ENCODE measurements around the gene OSBPL8. TPM values are rescaled to one million over a fixed set of nuclear protein-coding genes. Genes with fewer than 3 reads are reported as not detected.

The OSBPL8 gene
- total RNA-seq, 2 donors from 2014 or later = 65.5 to 78.9 TPM

DNA sequence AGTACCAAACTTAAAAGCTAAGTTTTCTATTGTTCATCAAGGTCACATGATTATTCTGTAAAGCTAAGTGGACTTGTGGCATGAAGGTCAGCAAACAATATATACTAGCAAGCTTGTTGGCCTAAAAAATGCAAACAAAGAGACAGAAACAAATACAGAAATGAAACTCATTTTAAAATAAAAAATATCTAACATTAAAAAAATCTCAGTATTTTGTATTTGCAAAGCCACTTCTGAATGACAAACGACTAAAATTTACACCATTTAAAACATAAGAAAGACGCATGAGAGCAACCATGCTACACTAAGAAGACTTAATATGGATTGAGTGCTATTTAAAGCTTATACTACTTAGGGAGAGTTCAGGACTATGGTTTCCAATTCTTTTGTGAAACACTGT lies 138.5 kb downstream of the OSBPL8 start:
- H3K27ac ChIP-seq = no peak overlapping the region
- H3K27me3 ChIP-seq (replicated peaks; ENCODE audit: insufficient read depth) = no peaks in the 10 kb centered on the region
- peaks cover 8% of the 10 kb centered on the region for H3K9me3 ChIP-seq
- ATAC-seq (ENCODE audit: insufficient number of reproducible peaks, low FRiP score, low read depth) = no peak
- no peaks in the 10 kb centered on the region for H3K36me3 ChIP-seq
- TF ChIP-seq, protein P1, sequence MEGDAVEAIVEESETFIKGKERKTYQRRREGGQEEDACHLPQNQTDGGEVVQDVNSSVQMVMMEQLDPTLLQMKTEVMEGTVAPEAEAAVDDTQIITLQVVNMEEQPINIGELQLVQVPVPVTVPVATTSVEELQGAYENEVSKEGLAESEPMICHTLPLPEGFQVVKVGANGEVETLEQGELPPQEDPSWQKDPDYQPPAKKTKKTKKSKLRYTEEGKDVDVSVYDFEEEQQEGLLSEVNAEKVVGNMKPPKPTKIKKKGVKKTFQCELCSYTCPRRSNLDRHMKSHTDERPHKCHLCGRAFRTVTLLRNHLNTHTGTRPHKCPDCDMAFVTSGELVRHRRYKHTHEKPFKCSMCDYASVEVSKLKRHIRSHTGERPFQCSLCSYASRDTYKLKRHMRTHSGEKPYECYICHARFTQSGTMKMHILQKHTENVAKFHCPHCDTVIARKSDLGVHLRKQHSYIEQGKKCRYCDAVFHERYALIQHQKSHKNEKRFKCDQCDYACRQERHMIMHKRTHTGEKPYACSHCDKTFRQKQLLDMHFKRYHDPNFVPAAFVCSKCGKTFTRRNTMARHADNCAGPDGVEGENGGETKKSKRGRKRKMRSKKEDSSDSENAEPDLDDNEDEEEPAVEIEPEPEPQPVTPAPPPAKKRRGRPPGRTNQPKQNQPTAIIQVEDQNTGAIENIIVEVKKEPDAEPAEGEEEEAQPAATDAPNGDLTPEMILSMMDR (IDR thresholded peaks at IDR 0.05) = no peak
- no peak for DNase-seq (ENCODE audit: low spot score)
- no peaks in the 10 kb centered on the region for H3K4me1 ChIP-seq (ENCODE audit: control insufficient read depth in 1 of 2, low read depth in 2 of 2)
- no peak overlapping the region for H3K4me3 ChIP-seq

DNA sequence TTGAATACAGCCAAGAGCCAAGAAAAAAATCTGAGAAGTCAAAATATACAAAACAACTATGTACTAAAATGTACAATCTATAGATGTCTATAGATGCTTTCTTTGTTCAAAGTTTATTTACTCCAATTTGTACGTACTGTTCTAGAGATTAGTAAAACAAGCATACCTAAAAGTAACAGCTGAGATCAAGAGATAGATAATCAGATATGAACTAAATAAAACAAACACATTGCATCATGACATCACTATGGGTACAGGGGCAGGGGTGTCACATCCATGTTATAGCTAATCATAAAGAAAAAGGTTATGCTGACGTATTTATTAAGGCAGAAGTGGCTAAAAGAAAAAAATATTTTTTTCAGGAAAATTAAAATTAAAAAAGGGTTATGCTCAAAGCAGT lies 139.3 kb downstream of the OSBPL8 start:
- H3K36me3 ChIP-seq = no peaks in the 10 kb centered on the region
- no peak overlapping the region for H3K27ac ChIP-seq
- TF ChIP-seq, protein P1 (IDR thresholded peaks at IDR 0.05) = no peak
- no peak for ATAC-seq (ENCODE audit: insufficient number of reproducible peaks, low FRiP score, low read depth)
- H3K9me3 ChIP-seq = peaks cover 6% of the 10 kb centered on the region
- H3K4me3 ChIP-seq = no peak overlapping the region
- H3K4me1 ChIP-seq (ENCODE audit: control insufficient read depth in 1 of 2, low read depth in 2 of 2) = no peaks in the 10 kb centered on the region
- no peak for DNase-seq (ENCODE audit: low spot score)
- H3K27me3 ChIP-seq (replicated peaks; ENCODE audit: insufficient read depth) = no peaks in the 10 kb centered on the region

DNA sequence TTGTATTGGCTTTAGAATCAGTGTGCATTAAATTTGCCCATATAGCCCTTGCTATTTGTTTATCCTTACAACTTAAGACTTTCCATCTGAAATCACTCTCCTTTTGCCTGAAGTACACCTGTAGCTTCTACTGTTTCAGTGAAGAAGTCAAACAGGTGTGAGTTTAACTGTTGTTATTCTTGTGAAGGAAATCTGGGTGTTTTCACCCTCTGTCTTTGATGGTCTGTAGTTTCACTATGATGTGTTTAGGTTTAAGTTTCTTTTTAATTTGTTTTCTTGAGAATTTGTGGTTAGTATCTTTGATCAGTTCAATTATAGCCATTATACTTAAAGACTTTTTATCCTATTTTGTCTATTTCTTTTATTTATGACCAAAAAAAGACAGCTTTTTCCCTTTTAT lies 142.5 kb downstream of the OSBPL8 start:
- no peak for ATAC-seq (ENCODE audit: insufficient number of reproducible peaks, low FRiP score, low read depth)
- Histone ChIP-seq H3K4me1 (ENCODE audit: control insufficient read depth in 1 of 2, low read depth in 2 of 2) (no peaks in the 10 kb centered on the region), H3K27ac (no peak overlapping the region), H3K27me3 (replicated peaks; ENCODE audit: insufficient read depth) (no peaks in the 10 kb centered on the region), H3K36me3 (no peaks in the 10 kb centered on the region), H3K9me3 (no peaks in the 10 kb centered on the region), H3K4me3 (no peak overlapping the region)
- DNase-seq (ENCODE audit: low spot score) = no peak
- TF ChIP-seq, protein P1 (IDR thresholded peaks at IDR 0.05) = no peak

DNA sequence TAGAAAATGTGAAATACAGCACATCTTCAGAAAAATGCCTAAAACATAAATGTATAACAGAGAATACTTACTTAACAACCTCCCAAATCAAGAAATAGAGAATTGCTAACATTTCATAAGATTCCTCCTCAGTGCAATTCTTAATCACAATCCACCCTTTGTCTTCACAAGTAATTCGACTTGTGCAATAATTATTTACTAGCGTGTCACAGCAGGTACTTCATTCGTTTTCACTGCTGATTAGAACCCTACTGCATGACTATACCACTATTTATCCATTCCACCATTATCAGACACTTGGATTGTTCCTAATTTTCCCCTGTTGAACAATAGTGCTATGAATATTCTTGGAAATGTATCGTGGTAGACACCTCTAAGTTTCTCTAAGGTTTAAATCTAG lies 146.4 kb downstream of the OSBPL8 start:
- ATAC-seq (ENCODE audit: insufficient number of reproducible peaks, low FRiP score, low read depth) (no peak), DNase-seq (ENCODE audit: low spot score) (no peak)

DNA sequence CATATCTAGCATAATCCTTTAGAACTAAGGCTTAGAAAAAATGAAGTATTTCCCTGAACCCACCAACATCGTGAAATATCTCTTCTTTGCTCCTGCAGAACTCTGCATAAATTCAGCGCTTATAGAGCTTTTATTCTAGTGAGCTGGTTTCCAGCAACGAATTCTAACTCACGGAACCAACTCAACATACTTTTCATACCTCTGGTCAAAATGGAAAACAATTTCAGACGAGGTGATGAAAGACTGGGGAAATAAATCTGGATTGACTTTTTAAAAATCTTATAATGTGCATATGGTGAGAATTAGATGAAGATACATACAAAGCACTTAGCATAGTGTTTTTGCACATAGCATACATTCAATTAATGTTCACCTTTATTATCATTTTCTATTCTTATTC lies 148.8 kb downstream of the OSBPL8 start:
- no peaks in the 10 kb centered on the region for H3K36me3 ChIP-seq
- no peak for ATAC-seq (ENCODE audit: insufficient number of reproducible peaks, low FRiP score, low read depth)
- H3K27me3 ChIP-seq (replicated peaks; ENCODE audit: insufficient read depth) = no peaks in the 10 kb centered on the region
- H3K4me3 ChIP-seq = no peak overlapping the region
- peaks cover 6% of the 10 kb centered on the region in 2 donors for H3K4me1 ChIP-seq (ENCODE audit: control insufficient read depth in 1 of 2, low read depth in 2 of 2)
- TF ChIP-seq, protein P1 (IDR thresholded peaks at IDR 0.05) = no peak
- H3K9me3 ChIP-seq = no peaks in the 10 kb centered on the region
- no peak overlapping the region for H3K27ac ChIP-seq
- DNase-seq (ENCODE audit: low spot score) = no peak

More for the DNA sequence above, 146.4 kb downstream of the OSBPL8 start:
- H3K27me3 ChIP-seq (replicated peaks; ENCODE audit: insufficient read depth) = no peaks in the 10 kb centered on the region
- no peaks in the 10 kb centered on the region for H3K36me3 ChIP-seq
- TF ChIP-seq, protein P1 (IDR thresholded peaks at IDR 0.05) = no peak
- peaks cover 6% of the 10 kb centered on the region in 2 donors for H3K4me1 ChIP-seq (ENCODE audit: control insufficient read depth in 1 of 2, low read depth in 2 of 2)
- H3K27ac ChIP-seq = no peak overlapping the region
- no peaks in the 10 kb centered on the region for H3K9me3 ChIP-seq
- H3K4me3 ChIP-seq = no peak overlapping the region
